ENCODE results near the gene SMARCAL1.

SMARCAL1 gene

DNA sequence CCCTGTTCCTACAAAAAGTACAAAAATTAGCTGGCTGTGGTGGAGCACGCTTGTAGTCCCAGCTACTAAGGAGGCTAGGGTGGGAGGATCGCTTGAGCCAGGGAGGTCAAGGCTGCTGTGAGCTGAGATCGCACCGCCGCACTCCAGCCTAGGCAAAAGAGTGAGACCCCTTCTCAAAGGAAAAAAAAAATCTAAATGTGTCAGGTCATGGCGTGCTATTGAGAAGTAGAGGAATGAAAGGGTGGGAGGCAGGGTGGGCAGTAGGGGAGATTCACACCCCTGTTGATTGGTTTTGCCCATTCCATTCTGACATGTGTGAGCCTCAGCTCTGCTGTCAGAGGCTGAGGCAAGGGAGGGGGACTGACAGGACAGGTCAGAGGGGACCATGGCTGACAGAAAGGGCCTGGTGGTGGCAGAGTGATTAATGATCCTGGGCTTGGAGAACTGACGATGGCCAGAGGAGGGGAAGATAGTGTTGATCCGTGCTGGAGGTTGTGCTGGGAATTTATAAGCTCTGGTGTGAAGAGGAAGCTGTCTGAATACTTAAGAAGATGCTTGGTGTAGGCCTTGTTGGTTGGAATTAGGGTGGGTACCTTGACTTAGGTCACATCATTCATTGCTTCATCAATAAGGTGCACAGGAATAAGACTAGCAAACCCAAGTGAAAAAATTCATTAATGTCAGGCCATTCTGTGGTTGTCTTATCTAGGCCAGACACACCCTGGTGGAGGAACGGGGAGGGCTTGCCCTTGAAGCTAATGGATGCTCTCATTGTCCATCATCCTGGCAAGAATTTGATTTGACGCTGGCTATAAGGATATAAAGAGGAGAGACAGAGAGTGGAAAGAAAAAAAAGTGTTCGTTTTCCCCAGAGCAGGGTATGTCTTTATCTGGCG is 19.1 kb upstream of the SMARCAL1 start:
- DNase-seq (ENCODE audit: low read depth in 3 of 3), result no peak

DNA sequence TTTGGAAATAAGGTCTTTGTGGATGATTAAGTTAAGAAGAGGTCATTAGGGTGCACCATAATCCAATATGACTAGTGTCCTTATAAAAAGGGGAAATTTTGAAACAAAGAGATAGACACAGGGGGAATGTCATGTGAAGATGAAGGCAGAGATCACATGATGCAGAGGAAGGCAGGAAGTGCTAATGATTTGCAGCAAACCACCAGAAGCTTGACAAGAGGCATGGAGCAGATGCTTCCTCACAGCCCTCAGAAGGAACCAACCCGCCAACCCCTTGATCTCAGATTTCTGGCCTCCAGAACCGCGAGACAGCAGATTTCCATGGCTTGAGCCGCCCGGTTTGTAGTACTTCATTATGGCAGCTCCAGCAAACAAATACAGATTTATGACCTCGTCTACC is 17.4 kb upstream of the SMARCAL1 start:
- no peak for DNase-seq (ENCODE audit: low read depth in 3 of 3)

DNA sequence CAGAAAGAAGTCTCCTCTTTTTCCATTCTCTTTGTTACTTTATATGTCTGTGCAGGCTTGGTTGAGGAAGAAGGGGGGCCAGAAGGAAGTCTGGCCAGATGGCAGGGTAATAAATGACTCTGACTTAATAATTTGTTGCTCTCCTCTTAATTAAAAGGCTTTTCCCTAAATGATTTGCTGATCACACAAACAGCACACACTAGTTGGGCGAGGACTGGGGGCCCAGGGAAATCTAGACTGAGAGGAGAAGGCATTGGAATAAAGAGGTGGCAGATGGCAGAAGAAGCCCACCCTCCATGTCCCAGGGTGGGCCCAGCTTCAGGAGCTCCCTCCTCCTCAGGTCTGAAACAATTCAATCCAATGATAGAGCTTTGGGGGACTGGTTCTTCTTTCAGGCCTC is 12.7 kb upstream of the SMARCAL1 start:
- no peak for DNase-seq (ENCODE audit: low read depth in 3 of 3)

DNA sequence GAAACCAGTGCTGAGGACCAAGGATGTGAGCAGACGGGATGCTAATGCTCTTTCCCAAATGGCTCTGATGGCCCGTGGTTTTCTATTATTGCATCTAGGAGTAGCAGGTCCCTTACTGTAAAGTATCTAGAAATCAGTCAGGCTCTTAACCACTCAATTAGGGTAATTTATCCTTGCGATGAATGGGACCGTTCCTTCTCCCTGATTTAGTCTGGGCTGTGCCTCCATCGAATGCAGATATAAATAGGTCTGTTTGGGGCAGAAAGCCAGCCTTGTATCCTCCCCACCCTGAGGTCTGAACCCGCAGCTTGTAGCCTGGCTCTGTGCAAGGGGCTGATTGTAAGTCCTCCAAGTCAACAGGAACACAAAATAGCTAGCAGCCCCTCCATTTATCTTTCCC is 9.5 kb upstream of the SMARCAL1 start:
- no peak for DNase-seq (ENCODE audit: low read depth in 3 of 3)

DNA sequence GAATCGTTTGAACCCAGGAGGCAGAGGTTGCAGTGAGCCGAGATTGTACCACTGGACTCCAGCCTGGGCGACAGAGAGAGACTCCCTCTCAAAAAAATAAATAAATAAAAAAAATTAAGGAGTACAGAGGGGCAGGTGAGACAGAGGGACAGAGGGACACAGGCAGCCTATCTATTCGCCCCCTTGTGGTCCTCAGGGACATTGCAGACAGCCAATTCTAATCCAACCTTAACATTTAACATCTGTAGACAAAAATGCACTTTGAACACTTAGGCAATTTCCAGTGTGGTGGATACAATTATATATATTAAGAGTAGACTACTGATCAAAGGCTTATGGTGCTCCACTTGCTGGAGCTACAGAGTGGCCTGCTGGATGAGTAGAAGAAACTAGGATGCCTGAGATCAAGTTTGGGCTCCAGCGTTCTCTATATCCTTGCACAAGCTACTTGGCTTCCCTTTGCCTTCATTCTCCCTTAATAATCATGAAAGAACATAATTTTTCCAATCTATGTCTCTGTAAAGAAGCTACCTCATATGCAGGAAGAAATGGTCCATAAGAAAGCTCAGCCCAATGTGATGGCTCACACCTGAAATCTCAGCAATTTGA is 8.2 kb upstream of the SMARCAL1 start:
- peak in 2 of 3 experiments; percentile 22 to 34 for DNase-seq (ENCODE audit: low read depth in 3 of 3)

DNA sequence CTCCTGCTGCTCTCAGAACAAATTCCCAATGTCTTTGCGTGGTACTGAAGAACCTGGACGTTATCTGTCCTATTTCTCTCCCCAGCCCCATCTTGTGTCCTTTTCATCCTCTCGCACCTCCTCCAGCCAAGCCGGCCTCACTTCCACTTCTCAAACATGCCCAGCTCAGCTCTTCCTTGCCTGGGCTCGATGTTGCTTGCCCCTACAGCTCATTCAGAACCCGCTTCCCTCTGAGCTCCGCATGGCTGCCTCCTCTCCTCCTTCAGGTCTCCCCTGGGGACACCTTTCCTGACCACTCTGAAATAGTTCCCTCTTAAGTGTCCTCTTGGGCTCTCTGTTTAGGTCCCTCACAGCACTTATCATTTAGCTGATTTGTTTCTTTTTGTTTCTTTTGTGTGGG is 6.7 kb upstream of the SMARCAL1 start:
- DNase-seq (ENCODE audit: low read depth in 3 of 3), result no peak

DNA sequence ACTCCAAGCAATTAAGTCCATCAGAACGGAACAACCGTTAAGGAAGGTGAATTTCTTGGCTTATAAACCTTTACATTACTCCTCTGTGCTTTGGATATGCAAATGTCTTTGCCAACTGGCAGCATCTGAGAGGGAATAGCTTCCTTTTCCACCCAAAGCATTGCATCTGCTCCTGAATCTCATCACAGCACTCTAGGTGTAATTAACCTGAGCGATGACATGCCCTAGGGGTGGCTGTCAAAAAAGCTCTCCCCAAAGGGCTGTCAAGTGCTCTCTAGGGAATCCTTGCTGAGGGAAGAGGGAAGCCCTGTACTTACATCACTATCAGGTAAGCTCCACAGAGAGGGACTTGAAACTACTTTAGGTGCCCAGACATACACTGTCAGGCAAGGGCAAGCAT is 5.5 kb upstream of the SMARCAL1 start:
- DNase-seq (ENCODE audit: low read depth in 3 of 3), result no peak

DNA sequence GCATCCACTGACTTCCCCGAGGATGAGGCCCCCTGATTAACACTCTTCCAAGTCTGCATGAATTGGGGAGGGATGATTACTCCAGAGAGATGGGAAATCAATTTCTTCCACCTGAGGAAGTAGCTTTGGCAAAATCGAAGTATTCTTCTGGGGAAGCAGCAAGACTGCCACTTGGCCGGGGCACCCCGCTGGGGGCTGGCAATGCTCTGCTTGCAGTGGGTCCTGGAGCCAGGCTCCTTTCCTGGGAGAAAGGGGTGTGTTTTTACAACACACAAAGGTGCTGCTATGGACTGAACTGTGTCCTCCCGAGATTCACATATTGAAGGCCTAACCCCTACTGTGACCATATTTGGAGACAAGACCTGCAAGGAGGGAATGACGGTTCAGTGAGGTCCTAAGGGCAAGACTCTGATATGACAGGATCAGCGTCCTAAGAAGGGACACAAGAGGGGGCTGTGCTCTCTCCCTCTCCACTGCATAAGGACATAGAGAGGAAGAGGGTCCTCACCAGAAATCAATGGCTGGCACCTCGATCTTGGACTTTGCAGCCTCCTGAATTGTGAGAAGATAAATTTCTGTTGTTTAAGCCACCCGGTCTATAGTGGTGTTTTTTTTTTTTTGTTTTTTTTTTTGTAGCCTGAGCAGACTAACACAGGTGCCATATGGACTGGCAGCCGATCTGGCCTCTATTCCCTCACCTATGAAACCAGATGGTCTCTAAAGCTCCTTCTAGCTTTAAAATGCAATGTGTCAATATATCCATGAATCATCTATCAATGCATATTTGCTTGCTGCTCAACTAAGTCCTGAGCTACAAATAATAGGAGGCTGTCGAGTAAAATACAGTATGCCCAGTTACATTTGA is 3.6 kb upstream of the SMARCAL1 start:
- no peak for DNase-seq (ENCODE audit: low read depth in 3 of 3)

DNA sequence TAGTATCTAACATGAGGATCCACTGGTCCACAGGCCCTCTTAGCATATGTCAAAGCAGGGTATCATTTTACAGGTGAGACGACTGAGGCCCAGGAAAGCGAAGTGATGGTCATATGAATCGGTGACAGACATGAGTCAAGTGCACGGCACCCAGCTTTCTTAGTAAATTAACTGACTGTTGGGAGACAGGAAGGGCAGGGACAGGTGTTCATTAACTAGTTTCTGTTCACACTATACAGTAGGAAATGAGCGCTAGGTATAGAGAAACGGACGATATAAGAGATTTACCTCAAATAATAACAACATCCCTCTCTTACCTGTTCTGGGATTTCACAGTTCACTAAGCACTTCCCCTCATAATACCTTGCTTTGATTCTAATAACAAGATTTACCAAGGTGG is 1.7 kb upstream of the SMARCAL1 start:
- no peak for DNase-seq (ENCODE audit: low read depth in 3 of 3)

DNA sequence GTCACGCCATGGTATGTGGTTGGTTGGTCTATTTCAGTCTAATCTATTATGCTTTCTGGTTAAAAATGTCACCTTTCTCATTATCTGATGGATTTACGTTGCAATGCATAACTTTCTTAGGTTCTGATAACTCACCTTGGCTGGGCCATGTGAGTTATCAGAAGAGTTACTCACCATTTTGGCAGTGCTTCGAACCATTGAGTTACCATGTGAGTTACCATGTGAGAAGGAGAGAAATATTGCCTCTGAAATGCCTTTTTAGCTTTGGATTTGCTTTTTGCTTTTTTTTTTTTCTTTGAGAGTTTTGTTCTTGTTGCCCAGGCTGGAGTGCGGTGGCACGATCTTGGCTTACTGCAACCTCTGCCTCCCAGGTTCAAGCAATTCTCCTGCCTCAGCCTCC is 1.6 kb downstream of the SMARCAL1 start:
- DNase-seq (ENCODE audit: low read depth in 3 of 3), result no peak

DNA sequence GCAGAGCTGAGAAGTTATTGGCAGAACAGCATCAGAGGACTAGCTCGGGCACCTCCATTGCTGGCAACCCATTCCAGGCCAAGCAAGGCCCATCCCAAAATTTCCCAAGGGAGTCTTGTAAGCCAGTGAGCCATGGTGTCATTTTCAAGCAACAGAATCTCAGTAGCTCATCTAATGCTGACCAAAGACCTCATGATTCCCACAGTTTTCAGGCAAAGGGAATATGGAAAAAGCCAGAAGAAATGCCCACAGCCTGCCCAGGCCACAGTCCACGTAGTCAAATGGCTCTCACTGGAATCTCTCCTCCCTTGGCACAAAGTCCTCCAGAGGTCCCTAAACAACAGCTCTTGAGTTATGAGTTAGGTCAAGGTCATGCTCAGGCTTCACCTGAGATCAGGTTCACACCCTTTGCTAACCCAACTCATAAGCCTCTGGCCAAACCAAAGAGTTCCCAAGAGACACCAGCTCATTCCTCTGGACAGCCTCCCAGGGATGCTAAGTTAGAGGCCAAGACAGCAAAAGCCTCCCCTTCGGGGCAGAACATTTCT is 2.6 kb downstream of the SMARCAL1 start:
- no peak for DNase-seq (ENCODE audit: low read depth in 3 of 3)

DNA sequence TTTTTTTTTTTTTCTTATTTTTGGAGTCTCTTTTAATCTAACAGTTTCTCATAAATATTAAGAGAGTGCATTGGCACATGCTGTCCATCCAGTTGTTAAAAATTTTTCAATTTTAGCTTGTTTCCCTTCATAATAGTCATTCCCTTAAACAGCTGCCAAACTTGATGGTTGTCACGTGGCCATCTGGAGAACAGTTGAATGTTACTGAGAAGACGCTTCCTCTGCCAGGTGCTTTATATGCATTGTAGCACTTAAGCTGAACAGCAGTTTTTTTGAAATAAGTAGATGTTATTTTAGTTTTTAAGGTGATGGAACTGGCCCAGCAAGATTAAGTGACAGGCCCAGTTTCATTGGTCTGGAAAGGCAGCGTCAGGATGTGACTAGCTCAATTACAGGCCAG is 3.3 kb downstream of the SMARCAL1 start:
- DNase-seq (ENCODE audit: low read depth in 3 of 3), result no peak

DNA sequence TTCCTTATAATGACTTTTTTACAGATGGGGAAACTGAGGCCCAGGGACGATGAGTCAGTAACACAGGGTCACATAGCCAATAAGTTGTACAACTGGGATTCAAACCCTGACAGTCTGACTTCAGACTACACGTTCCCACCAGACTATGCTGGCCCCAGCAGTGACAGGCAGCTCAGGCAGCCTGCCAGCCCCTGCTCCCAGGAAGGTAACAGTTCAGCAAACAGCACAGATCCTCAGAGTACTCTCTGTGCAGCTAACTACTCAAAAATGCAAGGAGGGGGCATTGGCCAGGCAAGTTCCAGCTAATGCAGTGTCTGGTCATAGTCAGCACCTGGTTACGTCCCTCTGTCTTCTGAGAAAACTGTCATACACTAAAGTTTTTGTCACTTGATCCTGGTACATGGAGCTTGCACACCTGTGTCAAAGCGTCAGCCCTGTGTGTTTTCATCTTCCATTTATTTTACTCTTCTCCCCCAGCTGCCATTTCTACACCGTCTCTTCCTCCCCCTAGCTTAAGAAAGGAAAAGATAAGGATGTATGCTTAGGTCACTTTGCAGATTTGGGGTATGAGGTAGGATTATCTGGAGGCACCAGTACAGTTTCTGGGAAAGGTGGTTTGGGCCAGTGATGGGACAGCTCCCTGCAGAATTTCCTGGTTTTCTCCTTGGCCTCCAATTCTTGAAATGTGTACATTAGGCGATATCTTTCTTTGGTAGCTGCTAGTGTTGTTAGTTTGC is 4.5 kb downstream of the SMARCAL1 start:
- DNase-seq (ENCODE audit: low read depth in 3 of 3), result no peak

DNA sequence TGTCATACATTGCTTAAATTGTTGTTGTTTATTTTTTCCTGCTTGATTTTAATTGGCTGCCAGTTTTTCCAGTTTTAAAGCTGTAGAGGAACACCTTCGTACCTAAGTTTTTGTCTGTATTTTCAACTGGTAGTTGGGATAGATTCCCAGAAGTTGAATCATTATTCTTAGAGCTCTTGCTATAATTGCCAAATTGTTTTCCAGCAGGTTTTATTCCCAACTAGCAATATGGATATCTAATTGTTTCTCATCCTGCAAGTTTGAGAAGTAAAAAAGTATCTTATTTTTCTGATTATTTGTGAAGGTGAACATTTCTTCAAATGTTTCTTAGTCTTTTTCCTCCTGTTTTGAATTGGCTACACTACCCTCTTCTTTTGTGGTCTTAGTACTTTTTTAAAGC is 6.7 kb downstream of the SMARCAL1 start:
- no peak for DNase-seq (ENCODE audit: low read depth in 3 of 3)

DNA sequence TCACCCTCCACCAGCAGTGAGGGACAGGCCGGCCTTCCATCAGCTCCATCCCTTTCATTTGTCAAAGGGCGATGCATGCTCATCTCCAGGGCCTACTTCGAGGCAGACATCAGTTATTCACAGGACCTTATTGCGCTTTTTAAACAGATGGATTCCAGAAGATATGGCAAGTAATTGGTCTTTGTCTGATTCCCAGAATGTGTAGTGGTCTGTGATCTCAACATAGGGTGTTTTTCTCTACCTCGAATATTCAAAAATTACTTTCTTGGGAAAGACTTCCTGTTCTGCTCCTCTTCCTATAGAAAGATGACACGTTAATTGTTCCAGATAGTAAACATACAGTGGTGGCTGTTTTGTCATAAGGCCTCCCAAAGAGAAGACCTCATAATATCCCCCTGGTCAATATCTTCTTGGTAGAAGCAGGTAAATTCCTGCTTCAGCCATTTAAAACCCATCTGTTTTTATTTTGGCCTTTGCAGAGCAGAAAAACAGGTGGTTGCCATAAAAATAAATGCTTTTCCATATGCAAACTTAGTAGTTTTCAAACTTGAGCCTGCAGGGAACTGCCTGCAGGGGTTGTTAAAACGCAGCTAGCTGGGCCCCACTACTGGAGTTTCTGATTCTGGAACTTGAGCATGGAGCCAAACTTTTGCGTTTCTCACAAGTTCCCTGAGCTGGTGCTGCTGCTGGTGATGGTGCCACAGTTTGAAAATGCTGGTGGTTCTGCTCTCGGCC is 8.2 kb downstream of the SMARCAL1 start:
- DNase-seq (ENCODE audit: low read depth in 3 of 3), result no peak

DNA sequence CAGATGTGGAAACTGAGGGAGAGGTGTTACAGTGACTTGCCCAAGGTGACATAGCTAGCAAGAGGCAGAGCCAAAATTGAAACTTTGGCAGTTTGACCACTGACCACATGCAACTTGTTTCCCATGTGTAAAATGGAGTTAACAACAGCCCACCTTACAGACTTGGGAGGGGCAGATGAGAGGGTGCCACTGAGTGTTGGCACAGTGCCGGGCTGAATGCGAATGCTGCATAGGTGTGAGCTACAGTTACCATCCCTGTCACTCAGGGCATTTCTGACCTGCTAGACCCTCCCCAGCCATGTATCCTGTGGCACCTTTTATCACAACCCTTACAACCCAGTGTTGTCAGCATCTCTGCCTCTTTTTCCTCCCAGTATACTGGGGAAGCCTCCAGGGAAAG is 10.8 kb downstream of the SMARCAL1 start:
- no peak for DNase-seq (ENCODE audit: low read depth in 3 of 3)

DNA sequence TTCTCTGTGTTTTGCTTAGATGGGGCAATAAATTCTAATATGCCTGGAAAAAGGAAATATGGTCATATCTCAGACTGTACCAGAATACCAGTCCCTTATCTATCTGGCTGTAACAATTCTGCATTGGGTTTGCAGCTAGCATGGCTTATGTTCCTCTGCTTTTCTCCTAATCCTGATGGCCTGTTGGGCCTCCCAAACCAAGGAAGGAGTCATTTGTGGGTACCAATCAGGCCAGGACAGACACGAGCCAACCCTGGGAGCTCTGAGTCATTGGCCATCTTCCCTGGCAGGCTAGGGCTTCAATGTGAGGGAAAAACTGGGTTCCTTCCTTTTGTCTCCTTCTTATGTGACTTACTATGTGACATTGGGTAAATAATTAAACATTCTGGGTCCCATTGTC is 12.0 kb downstream of the SMARCAL1 start:
- no peak for DNase-seq (ENCODE audit: low read depth in 3 of 3)

DNA sequence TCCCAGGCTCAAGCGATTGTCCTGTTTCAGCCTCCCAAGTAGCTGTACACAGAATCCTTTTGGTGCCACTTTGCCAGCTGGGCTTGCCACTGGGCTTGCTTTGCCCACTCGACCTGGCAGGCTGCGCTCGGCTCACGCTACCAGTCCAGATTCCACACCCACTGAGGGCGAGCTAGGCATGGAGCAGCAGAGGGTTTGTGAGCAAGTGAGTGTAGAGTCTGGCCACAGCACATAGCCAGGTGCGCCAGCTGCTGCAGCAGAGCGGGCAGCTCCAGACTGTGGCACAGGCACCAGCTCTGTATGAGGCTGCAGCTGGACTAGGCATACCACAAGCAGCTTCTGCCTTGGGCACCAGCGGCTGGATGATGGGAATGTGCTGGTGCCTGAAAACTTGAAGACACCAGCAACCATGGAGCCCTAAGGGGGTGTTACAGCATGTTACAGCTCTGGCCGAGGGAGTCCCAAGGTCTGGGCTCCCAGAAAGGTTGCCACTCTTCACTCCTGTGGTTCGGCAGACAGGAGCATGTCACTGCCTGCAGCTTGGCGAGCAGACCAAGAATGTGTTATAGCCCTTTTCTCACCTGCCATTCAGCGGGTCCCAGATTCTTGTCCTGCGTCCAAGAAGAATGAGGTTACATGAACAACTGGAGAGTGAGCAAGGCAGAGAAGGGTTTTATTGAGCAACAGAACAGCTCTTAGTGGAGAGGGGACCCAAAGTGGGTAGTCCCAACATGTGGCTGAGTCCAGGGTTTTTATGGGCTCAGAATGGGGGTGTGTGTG is 12.9 kb downstream of the SMARCAL1 start:
- no peak for DNase-seq (ENCODE audit: low read depth in 3 of 3)

DNA sequence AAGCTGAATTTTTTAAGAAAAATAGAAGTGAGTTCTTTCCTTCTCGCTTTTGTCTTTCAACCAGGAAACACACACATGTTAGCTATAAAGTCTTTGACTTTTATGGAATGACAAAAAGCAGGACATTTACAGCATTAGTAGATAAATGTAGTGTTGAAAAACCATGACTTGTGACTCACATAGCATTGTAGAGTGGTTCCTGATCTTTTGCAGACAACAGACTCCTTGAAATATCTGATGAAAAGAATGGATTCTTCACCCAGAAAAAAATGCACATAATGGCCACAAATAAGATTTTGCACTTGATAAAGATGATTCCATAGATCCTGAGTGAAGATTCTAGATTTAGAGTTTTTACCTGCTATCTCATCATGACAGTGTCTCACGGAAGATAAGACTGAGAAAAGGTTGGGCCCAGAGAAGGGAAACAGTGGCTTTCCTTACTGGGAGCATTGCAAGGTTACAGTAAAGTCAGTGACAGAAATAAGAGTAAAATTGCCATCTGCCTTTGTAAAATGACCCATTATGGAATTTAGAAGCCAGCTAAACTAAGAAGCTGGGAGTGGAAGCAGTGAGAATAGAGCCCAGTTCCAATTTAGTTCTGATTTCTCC is 14.0 kb downstream of the SMARCAL1 start:
- no peak for DNase-seq (ENCODE audit: low read depth in 3 of 3)

DNA sequence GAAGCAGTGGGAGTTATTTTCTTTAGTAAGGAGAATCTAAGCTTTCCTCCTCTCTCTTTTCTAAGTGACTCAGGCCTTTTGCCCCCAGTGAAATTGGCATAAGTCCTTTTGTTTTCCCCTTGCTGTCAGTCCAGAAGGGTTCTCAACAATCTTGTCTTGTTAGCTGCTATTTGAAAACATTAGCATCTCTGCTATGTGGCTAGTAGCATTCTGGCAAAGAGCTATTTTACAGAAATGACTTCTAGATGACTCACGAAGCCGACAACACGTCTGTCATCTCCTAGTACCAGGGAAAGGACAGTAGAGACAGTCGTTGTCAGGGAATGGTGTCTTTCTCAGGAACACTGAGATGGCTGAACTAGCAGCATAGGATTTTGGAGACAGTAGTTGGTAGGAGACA is 14.7 kb downstream of the SMARCAL1 start:
- DNase-seq (ENCODE audit: low read depth in 3 of 3), result no peak

All from stimulated activated CD4-positive, alpha-beta T cell treated with anti-CD3 and anti-CD28 coated beads, TNF-alpha, amount 100 ng/mL, for 24 hours (primary cell).